Calu3 (cell line): ENCODE results near the gene POLE3. TPM values are rescaled to one million over a fixed set of nuclear protein-coding genes. Genes with fewer than 3 reads are reported as not detected.

Experiments
- BruUV-seq: library from RNA; stranded (reverse); fragments of 400-500 nt; replicated peaks from 2 replicates; lab custom pipeline; 2021; lab: Mats Ljungman, UMichigan
- CTCF ChIA-PET: fragments of 300-600 bp; sonication (Branson Sonifier 250); formaldehyde crosslinking; loops from one replicate; lab custom pipeline; 2022; ENCODE audit warnings: antibody characterized with exemption; lab: Charles Lee
- DNase-seq: peaks from one replicate; pipeline ENCODE4 v3.0.0; 2022
- H3K27ac Mint-ChIP-seq: one replicate; pipeline ENCODE4 v1.8.0; 2022; ENCODE audit warnings: mixed read lengths; ENCODE audit not compliant: unreplicated experiment
- H3K27me3 Mint-ChIP-seq: one replicate; pipeline ENCODE4 v1.8.0; 2022; ENCODE audit warnings: mixed read lengths; ENCODE audit not compliant: unreplicated experiment
- H3K36me3 Mint-ChIP-seq: one replicate; pipeline ENCODE4 v1.8.0; 2022; ENCODE audit warnings: mild to moderate bottlenecking, moderate library complexity, mixed read lengths; ENCODE audit not compliant: insufficient read depth, unreplicated experiment
- H3K4me1 Mint-ChIP-seq: one replicate; pipeline ENCODE4 v1.8.0; 2022; ENCODE audit warnings: mild to moderate bottlenecking, low read depth, mixed read lengths; ENCODE audit not compliant: unreplicated experiment
- H3K4me3 Mint-ChIP-seq: one replicate; pipeline ENCODE4 v1.8.0; 2022; ENCODE audit warnings: mild to moderate bottlenecking, low read depth, moderate library complexity, mixed read lengths; ENCODE audit not compliant: unreplicated experiment
- H3K9me3 Mint-ChIP-seq: one replicate; pipeline ENCODE4 v1.8.0; 2022; ENCODE audit warnings: low read depth, mixed read lengths; ENCODE audit not compliant: unreplicated experiment
- CTCF ChIP-seq: fragments of 200-600 bp; IDR thresholded peaks from one replicate; pipeline ENCODE4 v1.8.0; 2022; ENCODE audit warnings: antibody characterized with exemption; ENCODE audit not compliant: unreplicated experiment
- intact Hi-C: fragments of 100-400 bp; cut with micrococcal nuclease; formaldehyde crosslinking; loops from one replicate; pipeline ENCODE4 v1.10.0; 2022; ENCODE audit not compliant: unreplicated experiment
- total RNA-seq: library from RNA; stranded (reverse); gene quantifications from 2 replicates; pipeline ENCODE4 v1.2.3, GENCODE V29; 2022

Gene POLE3
- total RNA-seq, 1 experiment from 2014 or later = 37.7 TPM

GRCh38 chr9:113372059-113372458 is 38.4 kb downstream of the POLE3 start:
- no peak for TF ChIP-seq CTCF
- CTCF ChIA-PET = no interaction called here
- BruUV-seq = no TSS peak
- Mint-ChIP-seq H3K27ac (no peak overlapping the region), H3K9me3 (no peaks in the 10 kb centered on the region), H3K36me3 (peaks cover 35% of the 10 kb centered on the region), H3K4me1 (no peaks in the 10 kb centered on the region), H3K27me3 (no peaks in the 10 kb centered on the region), H3K4me3 (no peak overlapping the region)
- intact Hi-C loops = no loop called here
- no peak for DNase-seq

GRCh38 chr9:113370806-113371325 is 39.6 kb downstream of the POLE3 start:
- DNase-seq = no peak
- Mint-ChIP-seq H3K36me3 (peaks cover 23% of the 10 kb centered on the region), H3K27ac (no peak overlapping the region), H3K9me3 (no peaks in the 10 kb centered on the region), H3K27me3 (no peaks in the 10 kb centered on the region), H3K4me1 (no peaks in the 10 kb centered on the region), H3K4me3 (no peak overlapping the region)
- no TSS peak for BruUV-seq
- intact Hi-C loops = no loop called here
- CTCF ChIA-PET = no interaction called here
- TF ChIP-seq CTCF = no peak

GRCh38 chr9:113369855-113370140 is 40.7 kb downstream of the POLE3 start:
- Mint-ChIP-seq H3K9me3 (no peaks in the 10 kb centered on the region), H3K4me3 (no peak overlapping the region), H3K4me1 (no peaks in the 10 kb centered on the region), H3K36me3 (peaks cover 17% of the 10 kb centered on the region), H3K27ac (no peak overlapping the region), H3K27me3 (no peaks in the 10 kb centered on the region)
- TF ChIP-seq CTCF = no peak
- no TSS peak for BruUV-seq
- DNase-seq = no peak
- intact Hi-C loops = no loop called here
- CTCF ChIA-PET = no interaction called here

- no TSS peak for BruUV-seq
- no peak for DNase-seq
- intact Hi-C loops = no loop called here
- Mint-ChIP-seq H3K27me3 (no peaks in the 10 kb centered on the region), H3K27ac (no peak overlapping the region), H3K4me1 (no peaks in the 10 kb centered on the region), H3K36me3 (peaks cover 17% of the 10 kb centered on the region), H3K4me3 (no peak overlapping the region), H3K9me3 (no peaks in the 10 kb centered on the region)
- TF ChIP-seq CTCF = no peak
- CTCF ChIA-PET = interaction anchor here (0.7 kb wide), 1 partner anchor 447 kb away, joined by 3 read pairs; no protein-coding TSS in a partner anchor
Measured at GRCh38 chr9:113368982-113369854, 41.3 kb downstream of the POLE3 start.
